ENCODE data around the gene RCN2.

- TF ChIP-seq CTCF (IDR thresholded peaks at IDR 0.05) (no peak), EZH2 (IDR thresholded peaks at IDR 0.05) (no peak)
These were observed 46.3 kb upstream of the RCN2 start for GRCh38 chr15:76885212-76885611.

Measured in neural progenitor cell (in vitro differentiated cells).